K562 (cell line): ENCODE measurements around the gene UBASH3A. TPM values are rescaled to one million over a fixed set of nuclear protein-coding genes. Genes with fewer than 3 reads are reported as not detected.
A peak's percentile ranks its signal among the peaks of the same experiment; 100 is the strongest.

ENCODE experiments used
- ATAC-seq: fragments of 200-7000 bp; cut with Tn5 transposase; 3 replicates; pipeline ENCODE4 v1.9.1; 2020; ENCODE audit warnings: moderate library complexity
- BruUV-seq: library from RNA; stranded (reverse); fragments of 400-500 nt; replicated peaks from 2 replicates; lab custom pipeline; 2021; lab: Mats Ljungman, UMichigan
- CTCF ChIA-PET: fragments of 300-600 bp; formaldehyde crosslinking; extraction: SDS; loops from one replicate; lab custom pipeline; 2021; ENCODE audit warnings: low intra/inter-chr PET ratio; lab: Yijun Ruan, JAX
- POLR2A ChIA-PET: fragments of 300-600, 350-650 bp; sonication (Branson Sonifier 250); formaldehyde crosslinking; extraction: SDS; loops from one replicate; lab custom pipeline; 2021; ENCODE audit warnings: antibody characterized with exemption, inconsistent platforms; lab: Yijun Ruan, JAX
- DNase-seq, 4 experiments: peaks; one replicate each; pipeline versions ENCODE4 v3.0.0 to v3.0.0-alpha.2; 2011 to 2018; ENCODE audit warnings: low spot score in 3 of 4, mixed read lengths in 3 of 4; ENCODE audit errors: extremely low read depth in 1 of 4
- FAIRE-seq: peaks from 2 replicates; lab custom pipeline; 2011; peaks lifted over from hg19 to GRCh38; lab: Jason Lieb, UNC
- H2AFZ ChIP-seq: 2 replicates; pipeline ENCODE4 v1.6.0; 2011; ENCODE audit warnings: low read depth, low read length, control low read depth, inconsistent platforms
- H3K27ac ChIP-seq: fragments of 200-600 bp; 3 replicates; pipeline ENCODE4 v1.8.0; 2011; ENCODE audit warnings: low read depth, mild to moderate bottlenecking, control low read depth, inconsistent platforms, low read length, moderate library complexity, mixed read lengths; ENCODE audit errors: extremely low read depth
- H3K27me3 ChIP-seq, 2 experiments: fragments of 300-600 bp in 1 of 2; 2 replicates in 1 of 2; 3 replicates in 1 of 2; pipeline versions ENCODE4 v1.6.0 to v1.8.0; 2011; ENCODE audit warnings: inconsistent platforms in 2 of 2, low read length in 2 of 2, mild to moderate bottlenecking in 1 of 2, mixed read lengths in 1 of 2, moderate library complexity in 1 of 2; ENCODE audit not compliant: control insufficient read depth in 2 of 2, insufficient read depth in 2 of 2
- H3K36me3 ChIP-seq: fragments of 300-600 bp; 3 replicates; pipeline ENCODE4 v1.8.0; 2011; ENCODE audit warnings: mild to moderate bottlenecking, low read length, inconsistent platforms; ENCODE audit not compliant: control insufficient read depth, insufficient read depth
- H3K4me1 ChIP-seq, 2 experiments: fragments of 200-600 bp in 1 of 2; replicated peaks in 1 of 2; 2 replicates in 1 of 2; 3 replicates in 1 of 2; pipeline versions ENCODE4 v1.5.1 to v1.8.0; 2011; ENCODE audit warnings: inconsistent platforms in 2 of 2, low read length in 2 of 2, mild to moderate bottlenecking in 1 of 2, mixed read lengths in 1 of 2, moderate library complexity in 1 of 2; ENCODE audit not compliant: control insufficient read depth in 2 of 2, insufficient read depth in 2 of 2
- H3K4me2 ChIP-seq: 2 replicates; pipeline ENCODE4 v1.6.1; 2011; ENCODE audit warnings: low read length, control low read depth, inconsistent platforms, mixed read lengths; ENCODE audit not compliant: insufficient read depth
- H3K4me3 ChIP-seq: fragments of 200-600 bp; sonication (generic), shearing (Covaris generic); 2 replicates; pipeline ENCODE4 v1.5.1; 2016; ENCODE audit warnings: control low read depth, inconsistent platforms
- H3K79me2 ChIP-seq: fragments of 200-600 bp; 3 replicates; pipeline ENCODE4 v1.8.0; 2011; ENCODE audit warnings: low read length, inconsistent platforms; ENCODE audit not compliant: control insufficient read depth, insufficient read depth
- H3K9ac ChIP-seq, 2 experiments: 2 replicates each; pipeline versions ENCODE4 v1.6.0 to v1.6.1; 2011; ENCODE audit warnings: low read depth in 2 of 2, low read length in 2 of 2, control low read depth in 1 of 2, inconsistent platforms in 1 of 2, mild to moderate bottlenecking in 1 of 2, mixed read lengths in 1 of 2; ENCODE audit not compliant: insufficient read depth in 1 of 2
- H3K9me1 ChIP-seq: one replicate; pipeline ENCODE4 v1.6.0; 2011; ENCODE audit warnings: inconsistent platforms, mild to moderate bottlenecking, low read length, moderate library complexity; ENCODE audit not compliant: control insufficient read depth, insufficient read depth
- H3K9me3 ChIP-seq: replicated peaks from 2 replicates; pipeline ENCODE4 v1.5.1; 2011; ENCODE audit warnings: low read depth, low read length, inconsistent platforms; ENCODE audit not compliant: control insufficient read depth, insufficient read depth
- H4K20me1 ChIP-seq: replicated peaks from 2 replicates; pipeline ENCODE4 v1.6.1; 2011; ENCODE audit warnings: low read length, inconsistent platforms, mixed read lengths; ENCODE audit not compliant: control insufficient read depth, insufficient read depth
- CBFB ChIP-seq: sonication (generic); formaldehyde crosslinking; IDR thresholded peaks from 2 replicates; pipeline ENCODE4 v1.4.0; 2020; ENCODE audit warnings: mild to moderate bottlenecking, missing genetic modification reagents
- CTBP1 ChIP-seq: fragments of 450-650 bp; IDR thresholded peaks from 2 replicates; pipeline ENCODE4 v1.6.1; 2016; ENCODE audit warnings: borderline replicate concordance
- CXXC5 ChIP-seq: fragments of 250-450 bp; sonication (Bioruptor Pico); IDR thresholded peaks from 2 replicates; pipeline ENCODE4 v1.8.0; 2022; ENCODE audit warnings: inconsistent platforms, mild to moderate bottlenecking, moderate library complexity
- JUN ChIP-seq, 2 experiments: sonication (generic) in 1 of 2; formaldehyde crosslinking in 1 of 2; IDR thresholded peaks; 2 replicates each; pipeline versions ENCODE4 v1.6.1 to v1.8.0; 2012 to 2022; ENCODE audit warnings: borderline replicate concordance in 2 of 2, mild to moderate bottlenecking in 2 of 2, improper control_type of control experiment in 1 of 2, low read depth in 1 of 2, low read length in 1 of 2, missing genetic modification reagents in 1 of 2
- L3MBTL2 ChIP-seq: fragments of 450-650 bp; IDR thresholded peaks from 2 replicates; pipeline ENCODE4 v1.6.1; 2016; ENCODE audit warnings: mild to moderate bottlenecking, moderate library complexity
- NFYB ChIP-seq: IDR thresholded peaks from 2 replicates; pipeline ENCODE4 v1.6.1; 2011; ENCODE audit warnings: mild to moderate bottlenecking, moderate library complexity; ENCODE audit not compliant: insufficient read length; ENCODE audit errors: extremely low read depth
- POLR2H ChIP-seq: IDR thresholded peaks from 2 replicates; pipeline ENCODE4 v1.6.1; 2016; ENCODE audit warnings: missing genetic modification characterization, low read depth, mild to moderate bottlenecking, control low read depth, missing compliant biosample characterization, moderate library complexity
- RCOR1 ChIP-seq, 2 experiments: IDR thresholded peaks; 2 replicates each; pipeline ENCODE4 v1.6.1; 2012; ENCODE audit warnings: low read depth in 2 of 2, low read length in 2 of 2, borderline replicate concordance in 1 of 2, improper control_type of control experiment in 1 of 2
- SNIP1 ChIP-seq: fragments of 450-650 bp; IDR thresholded peaks from 2 replicates; pipeline ENCODE4 v1.7.1; 2017; ENCODE audit warnings: low read depth, mild to moderate bottlenecking
- STAG1 ChIP-seq: sonication (generic); formaldehyde crosslinking; IDR thresholded peaks from 2 replicates; pipeline ENCODE4 v1.5.0; 2020; ENCODE audit warnings: missing genetic modification reagents, borderline replicate concordance
- TEAD4 ChIP-seq, 2 experiments: sonication (generic) in 1 of 2; formaldehyde crosslinking in 1 of 2; IDR thresholded peaks; 2 replicates each; pipeline versions ENCODE4 v1.6.1 to v1.8.0; 2012 to 2022; ENCODE audit warnings: borderline replicate concordance in 1 of 2, inconsistent platforms in 1 of 2, low read length in 1 of 2, mild to moderate bottlenecking in 1 of 2, missing genetic modification reagents in 1 of 2
- ZC3H4 ChIP-seq: sonication (generic); formaldehyde crosslinking; IDR thresholded peaks from 2 replicates; pipeline ENCODE4 v1.9.0; 2021; ENCODE audit warnings: missing genetic modification reagents, borderline replicate concordance
- ZKSCAN1 ChIP-seq: fragments of 150-350 bp; IDR thresholded peaks from 2 replicates; pipeline ENCODE4 v1.6.1; 2016; ENCODE audit warnings: low read depth, low read length
- ZNF23 ChIP-seq: fragments of 250-450 bp; sonication (Bioruptor Pico); IDR thresholded peaks from 2 replicates; pipeline ENCODE4 v1.4.0; 2020; ENCODE audit warnings: mild to moderate bottlenecking
- ZNF408 ChIP-seq: fragments of 250-450 bp; sonication (Bioruptor Pico); IDR thresholded peaks from 2 replicates; pipeline ENCODE4 v1.4.0; 2020; ENCODE audit warnings: low read depth, mild to moderate bottlenecking, moderate library complexity
- WGBS: fragments of 100-300 bp; shearing (Covaris generic); methylation state at CpG from one replicate; pipeline ENCODE4 v1.1.6; 2016; ENCODE audit warnings: low coverage, mixed read lengths; ENCODE audit not compliant: insufficient coverage; ENCODE audit errors: missing lambda C conversion rate; 5-methylcytosine and 5-hydroxymethylcytosine counted together
- in situ Hi-C: fragments of 300-500 bp; cut with MboI; formaldehyde crosslinking; loops from 4 replicates; pipeline ENCODE4 v1.15.0; 2018; ENCODE audit warnings: inconsistent platforms, mixed read lengths
- intact Hi-C: fragments of 100-400 bp; cut with micrococcal nuclease; formaldehyde crosslinking; loops from 2 replicates; pipeline ENCODE4 v1.14.2; 2022
- polyA plus RNA-seq, 8 experiments: library from polyadenylated mRNA; depleted of rRNA in 4 of 8; stranded (reverse) in 5 of 8; unstranded in 3 of 8; fragments of >200 nt; fragmentation: Nextera tagmentation in 2 of 8; fragmentation: Illumina TruSeq in 1 of 8; extraction: Ambion mirVana in 2 of 8; extraction: Trizol in 1 of 8; gene quantifications; 2 replicates each; pipeline versions ENCODE4 v1.2.1 to v1.2.3, GENCODE V29; 2011 to 2014; ENCODE audit warnings: inconsistent platforms in 1 of 8, missing spikeins in 1 of 8
- total RNA-seq, 7 experiments: library from RNA; depleted of rRNA in 6 of 7; stranded (reverse); fragments of >200 nt in 6 of 7; fragmentation: Illumina TruSeq in 2 of 7; extraction: Trizol in 2 of 7; gene quantifications; 2 replicates each; pipeline versions ENCODE4 v1.2.1 to v1.2.3, GENCODE V29; 2011 to 2021; ENCODE audit warnings: low replicate concordance in 1 of 7
- TF ChIP-seq, protein P1 (sequence below): fragments of 450-650 bp; IDR thresholded peaks from 2 replicates; pipeline ENCODE4 v1.6.1; 2017; ENCODE audit warnings: mild to moderate bottlenecking, moderate library complexity
- TF ChIP-seq, protein P2 (sequence below): fragments of 250-450 bp; sonication (Bioruptor Pico); IDR thresholded peaks from 2 replicates; pipeline ENCODE4 v1.8.0; 2022; ENCODE audit warnings: inconsistent platforms, mild to moderate bottlenecking, moderate library complexity, borderline replicate concordance

Gene UBASH3A
- total and polyA plus RNA-seq, 9 of the 15 experiments (the other 6 are each of a cell fraction or from before 2014, with no cell fraction given), result 0.23 to 1.8 (median 1.1) TPM

DNA sequence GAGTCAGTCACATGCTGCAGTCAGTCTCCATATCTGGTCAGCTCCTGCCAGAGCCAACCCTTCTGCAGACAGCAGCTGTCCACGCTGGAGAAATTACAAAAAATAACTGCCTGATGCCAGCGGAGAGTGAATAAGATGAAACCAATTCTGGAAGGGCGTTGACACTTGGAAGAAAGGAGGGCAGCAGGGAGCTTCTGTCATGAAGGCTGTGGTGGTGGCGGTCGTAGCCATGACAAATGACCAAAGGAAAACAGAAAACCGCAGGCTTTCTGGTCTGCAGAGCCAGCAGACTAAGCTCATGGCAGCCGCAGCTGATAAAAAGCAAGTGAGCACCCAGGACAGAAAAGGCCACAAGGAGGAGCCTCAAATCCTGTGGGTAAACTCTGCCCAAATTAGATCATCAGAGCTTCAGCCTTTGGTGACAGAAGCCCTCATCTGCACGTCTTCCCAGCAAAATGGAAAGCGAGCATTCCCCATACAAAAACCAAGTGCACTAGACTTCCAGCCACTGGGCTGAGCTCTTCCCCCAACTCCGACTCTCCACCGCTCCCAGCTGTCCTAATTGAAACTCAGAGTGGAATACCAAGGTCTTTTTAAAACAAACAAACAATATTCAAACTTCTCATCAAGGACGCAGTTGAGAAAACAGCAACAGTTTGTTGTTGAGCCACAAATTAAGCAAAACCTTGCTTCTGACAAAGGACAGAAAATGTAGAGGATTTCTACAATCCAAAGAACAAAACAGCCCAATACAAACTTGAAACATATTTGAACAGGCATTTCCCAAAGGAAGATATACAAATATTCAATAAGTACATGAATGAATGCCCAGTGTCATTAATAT, 63.7 kb downstream of the UBASH3A start:
- no TSS peak for BruUV-seq
- ChIA-PET POLR2A (interaction anchor here (0.6 to 0.9 kb wide), 3 partner anchors 21 to 248 kb away, joined by 3 to 4 read pairs (median 3); partner anchors contain the start of gene ABCG1), CTCF (interaction anchor here (1.1 kb wide), 1 partner anchor 158 kb away, joined by 4 read pairs; no protein-coding TSS in a partner anchor)
- in situ Hi-C loops (loop anchor here (5.0 kb wide), 1 partner anchor 60 kb away; no protein-coding TSS in a partner anchor), intact Hi-C loops (loop anchor here (5.0 kb wide), 1 partner anchor 70 kb away; no protein-coding TSS in a partner anchor)
- Histone ChIP-seq H3K27me3 (peaks cover 14 to 15% of the 10 kb centered on the region in 2 experiments; a peak in 4 of 5 replicates), H3K9me3 (no peaks in the 10 kb centered on the region), H3K79me2 (no peaks in the 10 kb centered on the region), H3K4me1 (peaks cover 32 to 46% of the 10 kb centered on the region in 2 experiments), H3K9ac (no peak overlapping the region), H3K9me1 (no peaks in the 10 kb centered on the region), H3K27ac (no peak overlapping the region), H2AFZ (peak overlapping the region; percentile 9), H4K20me1 (no peaks in the 10 kb centered on the region), H3K4me2 (0 out of 2 replicates have a peak overlapping the region, but pooled peaks have one; percentile 11), H3K36me3 (no peaks in the 10 kb centered on the region), H3K4me3 (no peak overlapping the region)
- DNase-seq (peak; percentile 63 to 78 (median 72)), FAIRE-seq (peak; percentile 95), ATAC-seq (peak; percentile 81)
- WGBS, result 4% methylated on average over 12 of the region's 12 CpGs
- TF ChIP-seq STAG1 (CRISPR knock-in tag) (0 out of 2 replicates have a peak, but pooled peaks have one; percentile 23), POLR2H (no peak), CXXC5 (CRISPR knock-in tag) (0 out of 2 replicates have a peak, but pooled peaks have one; percentile 13), RCOR1 (IDR thresholded peaks at IDR 0.05; ENCODE audit: borderline replicate concordance in 1 of 2, low read depth in 2 of 2, low read length in 2 of 2) (peak; percentile 30 to 46; a peak in 2 of 4 replicates), ZNF408 (CRISPR knock-in tag) (no peak), TEAD4 (IDR thresholded peaks at IDR 0.05; ENCODE audit: low read length) (peak; percentile 73), TEAD4 (CRISPR knock-in tag; IDR thresholded peaks at IDR 0.05; ENCODE audit: borderline replicate concordance) (no peak), CTBP1 (peak; percentile 56; the same call in 1 of the 2 replicates), SNIP1 (no peak), CBFB (CRISPR knock-in tag) (peak; percentile 91), JUN (IDR thresholded peaks at IDR 0.05; ENCODE audit: borderline replicate concordance, low read depth, low read length) (peak; percentile 28; the same call in 1 of the 2 replicates), JUN (CRISPR knock-in tag; IDR thresholded peaks at IDR 0.05; ENCODE audit: borderline replicate concordance) (no peak), ZC3H4 (CRISPR knock-in tag) (no peak), ZNF23 (CRISPR knock-in tag) (no peak), L3MBTL2 (0 out of 2 replicates have a peak, but pooled peaks have one; percentile 19), NFYB (no peak), ZKSCAN1 (0 out of 2 replicates have a peak, but pooled peaks have one; percentile 51)
- TF ChIP-seq, protein P1, sequence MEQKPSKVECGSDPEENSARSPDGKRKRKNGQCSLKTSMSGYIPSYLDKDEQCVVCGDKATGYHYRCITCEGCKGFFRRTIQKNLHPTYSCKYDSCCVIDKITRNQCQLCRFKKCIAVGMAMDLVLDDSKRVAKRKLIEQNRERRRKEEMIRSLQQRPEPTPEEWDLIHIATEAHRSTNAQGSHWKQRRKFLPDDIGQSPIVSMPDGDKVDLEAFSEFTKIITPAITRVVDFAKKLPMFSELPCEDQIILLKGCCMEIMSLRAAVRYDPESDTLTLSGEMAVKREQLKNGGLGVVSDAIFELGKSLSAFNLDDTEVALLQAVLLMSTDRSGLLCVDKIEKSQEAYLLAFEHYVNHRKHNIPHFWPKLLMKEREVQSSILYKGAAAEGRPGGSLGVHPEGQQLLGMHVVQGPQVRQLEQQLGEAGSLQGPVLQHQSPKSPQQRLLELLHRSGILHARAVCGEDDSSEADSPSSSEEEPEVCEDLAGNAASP, result no peak
- TF ChIP-seq, protein P2, sequence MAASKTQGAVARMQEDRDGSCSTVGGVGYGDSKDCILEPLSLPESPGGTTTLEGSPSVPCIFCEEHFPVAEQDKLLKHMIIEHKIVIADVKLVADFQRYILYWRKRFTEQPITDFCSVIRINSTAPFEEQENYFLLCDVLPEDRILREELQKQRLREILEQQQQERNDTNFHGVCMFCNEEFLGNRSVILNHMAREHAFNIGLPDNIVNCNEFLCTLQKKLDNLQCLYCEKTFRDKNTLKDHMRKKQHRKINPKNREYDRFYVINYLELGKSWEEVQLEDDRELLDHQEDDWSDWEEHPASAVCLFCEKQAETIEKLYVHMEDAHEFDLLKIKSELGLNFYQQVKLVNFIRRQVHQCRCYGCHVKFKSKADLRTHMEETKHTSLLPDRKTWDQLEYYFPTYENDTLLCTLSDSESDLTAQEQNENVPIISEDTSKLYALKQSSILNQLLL (CRISPR knock-in tag), result no peak
